ENCODE results near the gene LYRM9.
A peak's percentile ranks its signal among the peaks of the same experiment; 100 is the strongest.
"Not testable (repeated sequence)": the region's sequence is repeated elsewhere in the genome, so short reads cannot be mapped to it uniquely, and the experiment has no call there.

Gene LYRM9

DNA sequence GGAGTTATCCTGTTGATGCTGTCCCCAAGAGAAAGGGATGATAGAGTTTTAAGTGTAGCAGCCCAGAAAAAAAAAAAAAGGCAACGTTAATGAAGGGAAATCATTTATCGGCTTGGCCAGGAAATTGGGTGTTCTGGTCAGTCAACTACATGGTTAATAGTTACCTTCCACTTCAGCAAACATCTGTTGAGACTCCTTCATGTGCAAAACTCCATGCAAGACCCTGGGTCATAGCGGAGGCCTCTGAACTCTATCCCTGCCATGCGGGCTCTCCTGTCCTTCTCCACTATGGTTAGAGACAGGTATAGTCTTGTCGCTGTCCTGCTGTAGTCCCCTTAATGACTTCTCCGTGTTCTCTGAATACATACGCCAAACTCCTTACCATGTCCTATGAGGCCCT is 3.5 kb upstream of the LYRM9 start:
- no peak overlapping the region for H3K27ac Mint-ChIP-seq
- intact Hi-C loops (cut with micrococcal nuclease): loop anchor here (10.0 kb wide), 1 partner anchor 218 kb away; no protein-coding TSS in a partner anchor
- H3K4me3 Mint-ChIP-seq: no peak overlapping the region
- H3K27me3 Mint-ChIP-seq: no peaks in the 10 kb centered on the region
- H3K4me1 Mint-ChIP-seq (ENCODE audit: low read depth): peaks cover 20% of the 10 kb centered on the region
- H3K36me3 Mint-ChIP-seq (ENCODE audit: low read depth): no peaks in the 10 kb centered on the region
- H3K9me3 Mint-ChIP-seq: no peaks in the 10 kb centered on the region

DNA sequence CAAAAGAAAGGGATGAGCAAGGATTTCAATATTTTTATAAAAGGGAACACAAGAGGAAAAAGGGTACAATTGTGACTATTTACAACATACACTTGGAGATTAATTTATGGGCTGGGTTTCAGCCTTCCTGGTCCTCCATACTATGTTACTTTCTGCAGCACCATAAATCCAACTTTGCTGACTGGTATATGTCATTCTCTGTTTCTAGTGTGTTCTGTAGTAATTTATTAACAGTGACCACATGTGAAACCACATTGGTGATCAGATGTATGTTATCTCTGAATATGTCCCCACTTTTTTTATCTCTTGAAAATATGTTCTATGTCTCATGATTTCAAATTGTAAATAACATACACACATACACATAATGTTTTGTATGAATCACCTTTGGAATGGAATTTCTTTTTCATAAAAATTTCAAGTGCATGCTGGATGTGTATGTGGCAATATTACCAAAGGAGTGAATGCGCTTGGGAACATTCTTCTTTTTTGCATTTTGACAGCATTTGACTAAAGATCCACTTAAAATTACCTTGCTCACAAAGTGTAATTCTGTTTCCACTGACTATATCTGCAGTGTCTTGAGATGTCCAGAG is 2.9 kb upstream of the LYRM9 start:
- Mint-ChIP-seq H3K9me3 (no peaks in the 10 kb centered on the region), H3K27ac (no peak overlapping the region), H3K36me3 (ENCODE audit: low read depth) (no peaks in the 10 kb centered on the region), H3K4me3 (no peak overlapping the region), H3K4me1 (ENCODE audit: low read depth) (peaks cover 22% of the 10 kb centered on the region), H3K27me3 (no peaks in the 10 kb centered on the region)
- intact Hi-C loops (cut with micrococcal nuclease): loop anchor here (10.0 kb wide), 1 partner anchor 219 kb away; no protein-coding TSS in a partner anchor

DNA sequence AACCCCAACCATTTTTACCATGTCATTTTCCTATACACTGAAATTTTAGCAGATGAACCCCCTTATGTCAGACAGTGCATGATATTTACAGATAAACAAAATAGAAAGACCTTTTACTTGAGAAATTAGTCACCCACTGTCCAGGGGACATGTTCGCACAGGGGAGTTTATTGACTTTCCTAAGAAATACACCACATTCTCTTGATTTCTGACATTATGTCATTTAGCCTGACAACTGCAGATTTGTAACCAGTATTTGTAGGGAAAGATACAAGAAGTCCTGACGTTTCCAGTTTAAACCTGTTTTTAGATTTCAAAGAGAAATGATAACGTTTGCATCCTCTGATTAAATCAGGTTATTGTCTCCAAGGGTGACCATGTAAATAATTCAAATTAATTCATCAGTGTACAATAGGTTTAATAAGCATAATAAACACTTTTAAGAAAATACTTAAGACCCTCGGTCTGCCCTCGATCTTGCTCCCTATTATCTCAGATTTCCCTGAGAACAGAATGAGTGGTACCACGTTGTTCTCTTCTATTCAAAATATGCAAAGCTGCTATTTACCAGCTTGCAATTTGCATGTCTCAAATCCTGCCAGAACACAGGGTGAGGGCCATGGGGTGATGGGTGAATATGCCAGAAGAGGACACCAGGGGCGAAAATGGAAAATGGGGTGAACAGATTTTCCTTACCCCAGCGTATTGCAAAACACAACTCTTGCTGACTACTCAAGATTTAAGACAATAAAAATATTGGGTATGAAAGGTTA is 2.1 kb upstream of the LYRM9 start:
- Mint-ChIP-seq H3K4me3 (no peak overlapping the region), H3K27me3 (no peaks in the 10 kb centered on the region), H3K36me3 (ENCODE audit: low read depth) (no peaks in the 10 kb centered on the region), H3K4me1 (ENCODE audit: low read depth) (peaks cover 26% of the 10 kb centered on the region), H3K27ac (no peak overlapping the region), H3K9me3 (no peaks in the 10 kb centered on the region)
- intact Hi-C loops (cut with micrococcal nuclease): loop anchor here (10.0 kb wide), 1 partner anchor 219 kb away; no protein-coding TSS in a partner anchor

DNA sequence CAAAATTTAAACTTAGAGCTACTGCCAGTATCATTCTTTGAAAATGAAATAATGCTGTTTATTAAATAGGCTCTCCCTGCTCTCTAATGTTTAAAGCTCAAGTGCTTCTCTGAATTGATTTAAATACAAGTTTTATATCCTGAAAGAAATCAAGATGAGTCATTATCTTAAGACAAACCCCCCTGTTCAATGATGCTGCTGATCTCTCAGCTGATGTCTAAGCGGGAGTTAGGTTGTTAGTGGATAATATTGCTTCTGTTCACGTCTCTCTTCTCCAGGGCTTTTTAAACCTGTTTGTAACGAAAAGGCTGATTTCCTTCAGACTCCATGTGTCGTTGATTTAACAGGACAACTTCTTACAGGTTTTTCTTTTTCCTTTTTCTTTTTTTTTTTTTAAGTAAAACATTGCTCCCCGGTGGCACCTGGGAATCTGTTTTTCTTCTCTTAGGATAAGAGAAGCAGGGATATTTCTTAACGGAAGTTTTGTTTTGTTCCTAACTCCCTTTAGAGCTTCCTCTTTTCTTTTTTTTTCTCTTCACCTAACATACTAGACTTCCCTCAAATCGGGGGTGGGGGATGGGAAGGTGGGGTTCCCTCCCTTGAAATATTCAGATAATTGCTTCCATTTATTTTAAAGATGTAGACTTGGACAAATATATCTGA is 807 bp upstream of the LYRM9 start:
- Mint-ChIP-seq H3K27me3 (no peaks in the 10 kb centered on the region), H3K4me1 (ENCODE audit: low read depth) (peaks cover 26% of the 10 kb centered on the region), H3K36me3 (ENCODE audit: low read depth) (no peaks in the 10 kb centered on the region), H3K27ac (peak overlapping the region; percentile 79), H3K4me3 (peak overlapping the region; percentile 14), H3K9me3 (no peaks in the 10 kb centered on the region)
- intact Hi-C loops (cut with micrococcal nuclease): loop anchor here (5.0 to 10.0 kb wide), 2 partner anchors 148 to 221 kb away; partner anchors contain the start of gene NLK

DNA sequence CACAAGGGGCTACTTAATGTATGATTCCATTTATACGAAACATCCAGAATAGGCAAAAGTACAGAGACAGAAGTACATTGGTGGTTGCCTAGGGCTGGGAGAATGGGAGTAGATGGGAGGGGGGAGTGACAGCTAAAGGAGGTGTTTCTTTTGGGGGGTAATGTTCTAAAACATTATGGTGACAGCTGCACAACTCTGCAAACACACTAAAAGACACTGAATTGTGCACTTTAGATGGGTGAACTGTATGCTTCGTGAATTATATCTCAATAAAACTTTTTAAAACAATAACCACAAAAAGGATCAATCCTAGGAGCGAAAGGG is 661 bp downstream of the LYRM9 start:
- Mint-ChIP-seq H3K4me1 (ENCODE audit: low read depth) (peaks cover 26% of the 10 kb centered on the region), H3K27ac (peak overlapping the region; percentile 79), H3K27me3 (no peaks in the 10 kb centered on the region), H3K9me3 (no peaks in the 10 kb centered on the region), H3K36me3 (ENCODE audit: low read depth) (no peaks in the 10 kb centered on the region), H3K4me3 (peak overlapping the region; percentile 74)
- intact Hi-C loops (cut with micrococcal nuclease): loop anchor here (5.0 to 10.0 kb wide), 2 partner anchors 150 to 222 kb away; partner anchors contain the start of gene NLK

DNA sequence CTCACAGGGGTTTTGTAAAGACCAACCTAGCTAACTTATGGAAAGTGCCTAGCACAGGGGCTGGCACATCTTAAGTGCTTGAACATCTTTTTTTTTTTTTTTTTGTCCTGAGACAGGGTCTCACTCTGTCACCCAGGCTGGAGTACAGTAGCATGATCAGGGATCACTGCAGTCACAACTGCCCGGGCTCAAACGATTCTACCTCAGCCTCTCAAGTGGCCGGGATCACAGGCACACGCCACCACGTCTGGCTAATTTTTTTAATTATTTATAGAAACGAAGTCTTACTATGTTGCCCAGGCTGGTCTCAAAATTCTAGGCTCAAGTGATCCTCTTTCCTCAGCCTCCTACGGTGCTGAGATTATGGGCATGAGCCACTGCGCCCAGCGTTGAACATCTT is 1.3 kb downstream of the LYRM9 start:
- no peaks in the 10 kb centered on the region for H3K27me3 Mint-ChIP-seq

DNA sequence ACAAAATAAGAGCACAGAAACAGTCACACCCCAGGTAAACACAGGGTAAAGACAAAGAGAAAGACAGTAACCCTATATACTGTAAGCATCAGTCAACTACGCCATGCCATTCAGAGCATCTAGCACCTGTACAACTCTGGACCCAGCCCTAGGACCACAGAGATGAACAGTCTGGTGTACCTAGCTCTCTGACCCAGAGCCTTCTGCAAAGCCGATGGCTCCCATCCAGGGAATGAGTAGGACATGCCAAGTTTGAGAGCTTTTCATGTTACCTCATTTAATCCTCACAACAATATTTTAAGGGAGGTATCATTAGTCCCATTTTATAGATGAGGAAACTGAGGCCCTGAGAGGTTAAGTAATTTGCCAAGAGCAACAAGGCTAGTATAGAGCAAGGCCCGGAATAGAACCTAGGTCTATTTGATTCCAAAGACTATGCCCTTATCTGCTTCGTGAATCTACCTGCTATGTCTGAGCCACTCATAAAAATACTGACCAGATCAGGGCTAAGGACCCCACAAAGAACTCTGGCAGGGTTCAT is 3.4 kb downstream of the LYRM9 start:
- H3K9me3 Mint-ChIP-seq: no peaks in the 10 kb centered on the region
- no peak overlapping the region for H3K4me3 Mint-ChIP-seq
- no peaks in the 10 kb centered on the region for H3K36me3 Mint-ChIP-seq (ENCODE audit: low read depth)
- intact Hi-C loops (cut with micrococcal nuclease): loop anchor here (5.0 to 10.0 kb wide), 2 partner anchors 153 to 225 kb away; partner anchors contain the start of gene NLK
- peaks cover 26% of the 10 kb centered on the region for H3K4me1 Mint-ChIP-seq (ENCODE audit: low read depth)
- H3K27ac Mint-ChIP-seq: no peak overlapping the region
- H3K27me3 Mint-ChIP-seq: no peaks in the 10 kb centered on the region

More for the DNA sequence above, 1.3 kb downstream of the LYRM9 start:
- H3K4me3 Mint-ChIP-seq: no peak overlapping the region
- H3K4me1 Mint-ChIP-seq (ENCODE audit: low read depth): peaks cover 26% of the 10 kb centered on the region
- H3K9me3 Mint-ChIP-seq: no peaks in the 10 kb centered on the region
- intact Hi-C loops (cut with micrococcal nuclease): loop anchor here (5.0 to 10.0 kb wide), 2 partner anchors 150 to 223 kb away; partner anchors contain the start of gene NLK
- no peaks in the 10 kb centered on the region for H3K36me3 Mint-ChIP-seq (ENCODE audit: low read depth)
- no peak overlapping the region for H3K27ac Mint-ChIP-seq

DNA sequence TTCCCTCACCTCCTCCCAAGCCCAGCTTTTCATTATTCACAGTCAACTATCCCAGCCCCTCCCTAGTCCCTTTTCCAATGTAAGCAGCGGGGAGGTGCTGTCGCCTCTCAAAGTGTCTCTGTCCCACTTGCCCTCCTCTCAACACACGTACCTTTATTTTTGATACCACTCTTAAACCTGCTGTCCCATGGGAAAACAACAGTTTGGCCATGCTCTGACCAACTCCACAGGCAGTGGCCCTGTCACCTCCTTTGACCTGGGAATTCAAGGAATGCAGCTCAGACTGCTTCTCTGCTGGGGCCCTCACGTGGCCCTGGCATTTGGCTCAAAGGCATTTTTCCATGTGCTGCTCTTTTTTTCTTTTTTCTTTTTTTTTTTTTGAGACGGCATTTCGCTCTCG is 4.2 kb downstream of the LYRM9 start:
- Mint-ChIP-seq H3K36me3 (ENCODE audit: low read depth) (no peaks in the 10 kb centered on the region), H3K27me3 (no peaks in the 10 kb centered on the region), H3K4me1 (ENCODE audit: low read depth) (peaks cover 18% of the 10 kb centered on the region), H3K27ac (no peak overlapping the region), H3K9me3 (no peaks in the 10 kb centered on the region), H3K4me3 (no peak overlapping the region)
- intact Hi-C loops (cut with micrococcal nuclease): no loop called here

DNA sequence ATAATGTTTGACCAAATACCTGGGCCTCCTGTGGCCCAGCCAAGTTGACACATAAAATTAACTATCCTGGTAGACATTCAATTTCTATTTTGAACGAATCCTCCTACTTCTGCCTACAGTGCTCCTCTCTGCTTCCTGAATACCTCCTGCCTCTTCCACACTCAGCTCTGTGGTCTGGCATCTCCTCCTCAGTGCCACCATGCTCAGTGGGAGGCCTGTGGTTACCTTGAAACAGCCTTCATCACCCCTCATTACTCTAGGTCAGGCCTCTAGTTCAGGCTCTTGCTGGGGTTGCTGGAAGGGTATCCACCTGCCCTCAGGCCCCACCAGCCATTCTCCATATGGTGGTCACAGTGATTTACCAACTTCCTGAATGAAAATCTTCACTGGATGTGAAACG is 5.1 kb downstream of the LYRM9 start:
- H3K4me3 Mint-ChIP-seq: no peak overlapping the region
- H3K36me3 Mint-ChIP-seq (ENCODE audit: low read depth): no peaks in the 10 kb centered on the region
- peaks cover 11% of the 10 kb centered on the region for H3K4me1 Mint-ChIP-seq (ENCODE audit: low read depth)
- intact Hi-C loops (cut with micrococcal nuclease): no loop called here
- no peak overlapping the region for H3K27ac Mint-ChIP-seq
- H3K9me3 Mint-ChIP-seq: no peaks in the 10 kb centered on the region
- no peaks in the 10 kb centered on the region for H3K27me3 Mint-ChIP-seq

DNA sequence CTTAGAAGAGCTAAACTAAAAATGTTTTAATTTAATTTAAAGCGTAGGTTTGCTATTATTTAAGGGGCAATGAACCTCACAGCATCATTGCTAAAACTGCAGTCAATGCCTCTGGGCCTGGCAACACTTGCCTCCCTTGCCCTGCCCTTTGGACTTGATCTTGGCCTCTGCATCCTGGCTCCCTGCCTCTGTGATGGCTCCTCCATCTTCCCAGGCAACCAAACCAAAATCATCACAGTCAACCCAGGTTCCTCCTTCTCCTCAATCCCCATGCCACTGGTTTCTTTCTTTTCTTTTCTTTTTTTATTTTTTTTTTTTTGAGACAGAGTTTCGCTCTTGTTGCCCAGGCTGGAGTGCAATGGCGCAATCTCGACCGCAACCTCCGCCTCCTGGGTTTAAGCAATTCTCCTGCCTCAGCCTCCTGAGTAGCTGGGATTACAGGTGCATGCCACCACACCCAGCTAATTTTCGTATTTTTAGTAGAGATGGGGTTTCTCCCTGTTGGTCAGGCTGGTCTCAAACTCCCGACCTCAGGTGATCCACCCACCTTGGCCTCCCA is 6.7 kb downstream of the LYRM9 start:
- intact Hi-C loops (cut with micrococcal nuclease); H3K27me3 Mint-ChIP-seq; H3K4me1 Mint-ChIP-seq (ENCODE audit: low read depth); H3K27ac Mint-ChIP-seq; H3K4me3 Mint-ChIP-seq; H3K36me3 Mint-ChIP-seq (ENCODE audit: low read depth); H3K9me3 Mint-ChIP-seq: not testable (repeated sequence)

DNA sequence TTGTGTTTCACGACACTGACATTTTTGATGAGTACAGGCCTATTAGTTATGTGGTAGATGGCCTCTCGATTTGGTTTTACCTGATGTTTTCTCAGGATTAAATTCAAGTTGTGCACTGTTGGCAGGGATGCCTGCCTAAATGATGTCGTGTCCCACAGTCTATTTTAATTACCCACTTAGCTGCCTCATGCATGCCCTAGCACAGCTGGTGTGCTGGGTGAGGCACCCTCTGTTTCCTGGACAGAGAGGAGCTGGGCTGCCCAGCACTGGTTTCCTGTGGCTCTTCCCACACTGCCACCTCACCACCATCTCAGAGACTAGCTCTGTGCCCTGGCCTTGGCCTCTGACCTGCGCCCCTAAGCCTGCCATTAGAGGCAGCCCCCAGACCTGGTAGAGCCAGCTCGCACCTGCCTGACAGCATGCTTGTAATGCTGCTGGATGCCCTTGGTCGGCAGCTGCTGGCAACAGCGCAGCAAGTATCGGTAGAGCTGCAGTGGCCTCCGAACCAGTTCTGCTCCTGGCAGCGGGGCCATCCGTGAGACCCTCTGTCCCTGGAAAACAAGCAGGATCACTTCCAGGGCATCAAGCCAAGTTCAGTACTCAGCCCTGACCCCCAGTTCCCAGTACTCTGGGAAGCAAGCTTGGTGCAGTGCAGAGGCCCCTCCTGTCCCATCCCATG is 10.9 kb downstream of the LYRM9 start:
- Mint-ChIP-seq H3K4me3 (no peak overlapping the region), H3K4me1 (ENCODE audit: low read depth) (no peaks in the 10 kb centered on the region), H3K27ac (no peak overlapping the region), H3K9me3 (no peaks in the 10 kb centered on the region), H3K36me3 (ENCODE audit: low read depth) (peaks cover 4% of the 10 kb centered on the region), H3K27me3 (no peaks in the 10 kb centered on the region)
- intact Hi-C loops (cut with micrococcal nuclease): loop anchor here (5.0 kb wide), 1 partner anchor 230 kb away; no protein-coding TSS in a partner anchor

DNA sequence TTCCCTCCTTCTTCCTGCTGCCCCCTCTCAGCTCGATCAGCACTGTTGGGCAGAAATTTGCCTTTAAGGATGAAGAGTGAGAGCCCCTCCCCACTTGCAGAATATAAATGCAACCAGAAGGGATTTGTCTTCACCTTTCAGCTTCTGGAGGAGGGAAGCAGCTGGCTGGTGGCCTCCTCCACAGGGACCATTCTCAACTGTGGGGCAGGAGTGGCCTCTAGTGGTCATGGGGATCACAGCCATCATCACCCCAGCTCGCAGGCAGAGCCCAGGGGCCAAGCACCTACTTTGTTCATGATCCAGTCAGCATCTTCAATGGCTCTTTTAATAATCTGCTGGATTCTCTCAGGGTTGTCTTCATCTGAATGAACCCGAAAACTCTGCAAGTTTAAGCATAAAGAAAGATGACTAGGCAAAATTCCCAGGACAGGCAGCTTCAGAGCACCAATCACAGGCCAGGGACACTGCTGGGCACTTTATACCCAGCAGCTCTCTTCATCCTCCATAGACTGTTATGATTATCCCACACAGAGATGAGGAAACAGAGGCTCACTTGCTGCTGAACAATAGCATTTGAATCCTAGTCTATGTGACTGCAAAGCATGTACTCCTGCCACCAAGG is 13.1 kb downstream of the LYRM9 start:
- Mint-ChIP-seq H3K36me3 (ENCODE audit: low read depth) (peaks cover 4% of the 10 kb centered on the region), H3K27ac (no peak overlapping the region), H3K9me3 (no peaks in the 10 kb centered on the region), H3K4me3 (no peak overlapping the region), H3K27me3 (no peaks in the 10 kb centered on the region), H3K4me1 (ENCODE audit: low read depth) (no peaks in the 10 kb centered on the region)
- intact Hi-C loops (cut with micrococcal nuclease): loop anchor here (1.0 to 5.0 kb wide), 3 partner anchors 75 to 228 kb away; no protein-coding TSS in a partner anchor

All from dendritic cell treated with granulocyte-macrophage colony-stimulating factor and Interleukin-4, amounts not matched to agents 40 ng/mL and 50 ng/mL, for 4 days (primary cell).